CD14-positive monocyte (primary cell): ENCODE data around the gene STK32B. TPM values are rescaled to one million over a fixed set of nuclear protein-coding genes. Genes with fewer than 3 reads are reported as not detected.

Experiments
- DNase-seq, 3 donors: peaks; one replicate each; pipeline ENCODE4 v3.0.0-alpha.2; 2011 to 2022
- H2AFZ ChIP-seq: 2 replicates; pipeline ENCODE4 v1.6.0; 2012; ENCODE audit warnings: mild to moderate bottlenecking, low read depth, low read length, inconsistent platforms; ENCODE audit not compliant: insufficient read depth, poor library complexity, severe bottlenecking
- H3K27ac ChIP-seq, 2 donors: 1 replicate in 1 of 2; 2 replicates in 1 of 2; pipeline ENCODE4 v1.5.1; 2012 to 2013; ENCODE audit warnings: low read length in 2 of 2, control low read depth in 1 of 2, inconsistent platforms in 1 of 2, low read depth in 1 of 2, mild to moderate bottlenecking in 1 of 2
- H3K27me3 ChIP-seq, 2 donors: one replicate each; pipeline versions ENCODE4 v1.6.0 to v1.6.1; 2011 to 2013; ENCODE audit warnings: low read length in 2 of 2; ENCODE audit not compliant: control insufficient read depth in 2 of 2, insufficient read depth in 2 of 2
- H3K36me3 ChIP-seq, 2 donors: replicated peaks in 1 of 2; 1 replicate in 1 of 2; 2 replicates in 1 of 2; pipeline versions ENCODE4 v1.5.1 to v1.6.1; 2012 to 2013; ENCODE audit warnings: low read length in 2 of 2, control low read depth in 1 of 2, inconsistent platforms in 1 of 2, mild to moderate bottlenecking in 1 of 2; ENCODE audit not compliant: insufficient read depth in 2 of 2, control insufficient read depth in 1 of 2
- H3K4me1 ChIP-seq, 2 donors: 1 replicate in 1 of 2; 2 replicates in 1 of 2; pipeline versions ENCODE4 v1.5.1 to v1.6.1; 2012 to 2013; ENCODE audit warnings: low read length in 2 of 2, control low read depth in 1 of 2, inconsistent platforms in 1 of 2, mild to moderate bottlenecking in 1 of 2, moderate library complexity in 1 of 2; ENCODE audit not compliant: insufficient read depth in 2 of 2, control insufficient read depth in 1 of 2
- H3K4me2 ChIP-seq: replicated peaks from 2 replicates; pipeline ENCODE3; 2012; ENCODE audit warnings: low read length, moderate library complexity, mild to moderate bottlenecking; ENCODE audit not compliant: poor library complexity, severe bottlenecking; ENCODE audit errors: extremely low read depth
- H3K4me3 ChIP-seq, 3 experiments: fragments of 200-600 bp in 1 of 3; sonication (generic) in 1 of 3; replicated peaks in 1 of 3; 1 replicate in 2 of 3; 2 replicates in 1 of 3; pipeline ENCODE4 v1.5.1; 2011 to 2013; ENCODE audit warnings: low read length in 3 of 3, mild to moderate bottlenecking in 3 of 3, control low read depth in 2 of 3, low read depth in 2 of 3, inconsistent platforms in 1 of 3, moderate library complexity in 1 of 3
- H3K79me2 ChIP-seq: 2 replicates; pipeline ENCODE4 v1.6.0; 2012; ENCODE audit warnings: mild to moderate bottlenecking, control low read depth, inconsistent platforms, low read length, moderate library complexity; ENCODE audit not compliant: insufficient read depth
- H3K9ac ChIP-seq: 2 replicates; pipeline ENCODE4 v1.6.0; 2017; ENCODE audit warnings: low read length, mild to moderate bottlenecking; ENCODE audit not compliant: insufficient read depth, poor library complexity, severe bottlenecking
- H3K9me3 ChIP-seq, 2 donors: replicated peaks in 1 of 2; 1 replicate in 1 of 2; 2 replicates in 1 of 2; pipeline versions ENCODE4 v1.5.1 to v1.6.1; 2012 to 2013; ENCODE audit warnings: low read length in 2 of 2, control low read depth in 1 of 2; ENCODE audit not compliant: control insufficient read depth in 1 of 2, insufficient read depth in 1 of 2
- H4K20me1 ChIP-seq: 2 replicates; pipeline ENCODE4 v1.6.0; 2012; ENCODE audit warnings: mild to moderate bottlenecking, low read length, control low read depth, moderate library complexity; ENCODE audit not compliant: insufficient read depth
- H3K27ac Mint-ChIP-seq, 7 donors: one replicate each; pipeline ENCODE4 v1.8.0; 2020; ENCODE audit warnings: mild to moderate bottlenecking in 7 of 7, mixed read lengths in 7 of 7, moderate library complexity in 6 of 7, inconsistent platforms in 2 of 7
- H3K27me3 Mint-ChIP-seq, 3 donors: one replicate each; pipeline ENCODE4 v1.8.0; 2021 to 2022; ENCODE audit warnings: low read depth in 3 of 3, mild to moderate bottlenecking in 3 of 3, mixed read lengths in 3 of 3, moderate library complexity in 3 of 3, inconsistent platforms in 1 of 3
- H3K36me3 Mint-ChIP-seq, 2 donors: one replicate each; pipeline ENCODE4 v1.8.0; 2020; ENCODE audit warnings: mixed read lengths in 2 of 2, inconsistent platforms in 1 of 2, mild to moderate bottlenecking in 1 of 2
- H3K4me1 Mint-ChIP-seq: one replicate; pipeline ENCODE4 v1.8.0; 2020; ENCODE audit warnings: mild to moderate bottlenecking, mixed read lengths
- H3K4me3 Mint-ChIP-seq, 2 donors: one replicate each; pipeline ENCODE4 v1.8.0; 2020; ENCODE audit warnings: mild to moderate bottlenecking in 2 of 2, mixed read lengths in 2 of 2, moderate library complexity in 1 of 2
- H3K9me3 Mint-ChIP-seq, 7 donors: one replicate each; pipeline ENCODE4 v1.8.0; 2020 to 2022; ENCODE audit warnings: mixed read lengths in 7 of 7, mild to moderate bottlenecking in 6 of 7, moderate library complexity in 6 of 7, inconsistent platforms in 2 of 7
- WGBS: methylation state at CpG from one replicate; pipeline ENCODE4 v1.1.5; 2013; ENCODE audit warnings: missing lambda C conversion rate; ENCODE audit not compliant: insufficient coverage; 5-methylcytosine and 5-hydroxymethylcytosine counted together
- intact Hi-C, 2 donors: fragments of 100-400 bp; cut with micrococcal nuclease; formaldehyde crosslinking; loops; one replicate each; pipeline versions ENCODE4 v1.15.0 to v1.15.1; 2023
- polyA plus RNA-seq, 3 donors: library from polyadenylated mRNA; depleted of rRNA in 1 of 3; unstranded in 2 of 3; stranded (reverse) in 1 of 3; fragments of 300-500 nt in 2 of 3; fragments of >200 nt in 1 of 3; fragmentation: Illumina TruSeq in 2 of 3; gene quantifications; 1 replicate in 2 of 3; 2 replicates in 1 of 3; pipeline ENCODE4 v1.2.3, GENCODE V29; 2012 to 2021
- TF ChIP-seq, protein P1 (sequence below): fragments of 200-600 bp; IDR thresholded peaks from one replicate; pipeline ENCODE4 v1.8.0; 2022; ENCODE audit warnings: antibody characterized with exemption, mild to moderate bottlenecking

Gene STK32B
- polyA plus RNA-seq, 3 donors = 0.61 to 1.7 (median 0.75) TPM

DNA sequence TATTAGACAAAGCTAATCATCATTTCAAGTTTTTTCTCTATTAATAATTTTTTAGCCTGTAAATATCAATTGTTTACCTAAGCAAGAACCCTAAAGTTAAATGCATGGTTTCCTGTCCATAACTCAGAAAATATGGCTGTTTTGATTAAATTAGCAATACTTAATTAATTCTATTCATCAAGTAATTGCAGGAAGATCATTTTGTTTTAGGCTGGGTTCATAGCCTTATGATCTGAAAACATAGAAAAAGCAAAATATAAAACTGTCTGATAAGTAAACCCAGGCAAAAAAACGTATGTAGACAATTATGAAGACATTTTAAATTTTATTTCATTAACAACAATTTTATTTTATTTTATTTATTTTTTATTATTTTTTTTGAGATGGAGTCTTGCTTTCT is 438.0 kb downstream of the STK32B start:
- no CpG with 5 or more reads among the region's 1 CpG for WGBS
- Histone ChIP-seq H3K27me3 (no peaks in the 10 kb centered on the region), H3K4me3 (no peak overlapping the region), H3K9ac (no peak overlapping the region), H3K79me2 (no peaks in the 10 kb centered on the region), H4K20me1 (no peaks in the 10 kb centered on the region), H2AFZ (no peak overlapping the region), H3K9me3 (peaks cover 3 to 21% of the 10 kb centered on the region in 2 donors), H3K27ac (no peak overlapping the region), H3K4me2 (no peak overlapping the region), H3K4me1 (no peaks in the 10 kb centered on the region), H3K36me3 (no peaks in the 10 kb centered on the region)
- Mint-ChIP-seq H3K4me1 (no peaks in the 10 kb centered on the region), H3K36me3 (peaks cover 0 to 4% of the 10 kb centered on the region in 2 donors), H3K4me3 (no peak overlapping the region), H3K9me3 (peaks cover 19 to 40% (median 27%) of the 10 kb centered on the region in 7 donors), H3K27ac (no peak overlapping the region), H3K27me3 (no peaks in the 10 kb centered on the region)
- TF ChIP-seq, protein P1, sequence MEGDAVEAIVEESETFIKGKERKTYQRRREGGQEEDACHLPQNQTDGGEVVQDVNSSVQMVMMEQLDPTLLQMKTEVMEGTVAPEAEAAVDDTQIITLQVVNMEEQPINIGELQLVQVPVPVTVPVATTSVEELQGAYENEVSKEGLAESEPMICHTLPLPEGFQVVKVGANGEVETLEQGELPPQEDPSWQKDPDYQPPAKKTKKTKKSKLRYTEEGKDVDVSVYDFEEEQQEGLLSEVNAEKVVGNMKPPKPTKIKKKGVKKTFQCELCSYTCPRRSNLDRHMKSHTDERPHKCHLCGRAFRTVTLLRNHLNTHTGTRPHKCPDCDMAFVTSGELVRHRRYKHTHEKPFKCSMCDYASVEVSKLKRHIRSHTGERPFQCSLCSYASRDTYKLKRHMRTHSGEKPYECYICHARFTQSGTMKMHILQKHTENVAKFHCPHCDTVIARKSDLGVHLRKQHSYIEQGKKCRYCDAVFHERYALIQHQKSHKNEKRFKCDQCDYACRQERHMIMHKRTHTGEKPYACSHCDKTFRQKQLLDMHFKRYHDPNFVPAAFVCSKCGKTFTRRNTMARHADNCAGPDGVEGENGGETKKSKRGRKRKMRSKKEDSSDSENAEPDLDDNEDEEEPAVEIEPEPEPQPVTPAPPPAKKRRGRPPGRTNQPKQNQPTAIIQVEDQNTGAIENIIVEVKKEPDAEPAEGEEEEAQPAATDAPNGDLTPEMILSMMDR = no peak
- intact Hi-C loops = no loop called here
- no peak for DNase-seq

DNA sequence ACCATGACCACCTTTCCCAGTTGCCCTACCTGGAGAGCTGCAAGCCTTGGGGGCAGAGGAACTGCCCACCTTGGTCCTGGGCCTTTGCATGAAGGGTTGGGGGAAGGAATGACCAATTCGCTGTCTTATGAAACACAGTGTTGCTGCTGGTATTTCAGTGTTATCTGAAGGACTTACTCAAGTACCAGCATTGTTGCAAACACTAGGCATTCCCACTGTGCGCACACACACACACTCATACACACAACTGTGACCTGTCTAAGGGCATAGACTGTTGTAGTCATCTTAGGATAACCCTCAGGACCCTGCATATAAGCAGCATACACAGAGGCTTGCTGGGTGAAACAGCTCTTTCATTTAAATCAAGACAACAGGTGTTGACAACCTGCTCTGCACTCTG is 446.2 kb downstream of the STK32B start:
- no peak overlapping the region for H3K27ac Mint-ChIP-seq
- H4K20me1 ChIP-seq = no peaks in the 10 kb centered on the region
- TF ChIP-seq, protein P1 = no peak
- no peak overlapping the region for H3K4me2 ChIP-seq
- H3K4me1 Mint-ChIP-seq = no peaks in the 10 kb centered on the region
- no peak overlapping the region for H3K4me3 ChIP-seq
- no peak for DNase-seq
- H3K9me3 Mint-ChIP-seq = peaks cover 7 to 29% (median 20%) of the 10 kb centered on the region in 7 donors
- WGBS = 94% methylated on average over 2 of the region's 2 CpGs
- H3K36me3 ChIP-seq = no peaks in the 10 kb centered on the region
- no peak overlapping the region for H3K4me3 Mint-ChIP-seq
- H2AFZ ChIP-seq = no peak overlapping the region
- H3K27me3 Mint-ChIP-seq = peaks cover 0 to 4% (median 1%) of the 10 kb centered on the region in 3 donors
- intact Hi-C loops = no loop called here
- H3K36me3 Mint-ChIP-seq = peaks cover 4 to 13% of the 10 kb centered on the region in 2 donors
- no peaks in the 10 kb centered on the region for H3K4me1 ChIP-seq
- H3K9ac ChIP-seq = no peak overlapping the region
- no peak overlapping the region for H3K27ac ChIP-seq
- H3K27me3 ChIP-seq = no peaks in the 10 kb centered on the region
- H3K79me2 ChIP-seq = no peaks in the 10 kb centered on the region
- H3K9me3 ChIP-seq = peaks cover 0 to 15% of the 10 kb centered on the region in 2 donors
